Measurements from ENCODE around the gene ISG20L2.

The ISG20L2 gene

GRCh38 chr1:156705918-156706656 lies 22.5 kb downstream of the ISG20L2 start:
- peak; percentile 71 for DNase-seq

DNA sequence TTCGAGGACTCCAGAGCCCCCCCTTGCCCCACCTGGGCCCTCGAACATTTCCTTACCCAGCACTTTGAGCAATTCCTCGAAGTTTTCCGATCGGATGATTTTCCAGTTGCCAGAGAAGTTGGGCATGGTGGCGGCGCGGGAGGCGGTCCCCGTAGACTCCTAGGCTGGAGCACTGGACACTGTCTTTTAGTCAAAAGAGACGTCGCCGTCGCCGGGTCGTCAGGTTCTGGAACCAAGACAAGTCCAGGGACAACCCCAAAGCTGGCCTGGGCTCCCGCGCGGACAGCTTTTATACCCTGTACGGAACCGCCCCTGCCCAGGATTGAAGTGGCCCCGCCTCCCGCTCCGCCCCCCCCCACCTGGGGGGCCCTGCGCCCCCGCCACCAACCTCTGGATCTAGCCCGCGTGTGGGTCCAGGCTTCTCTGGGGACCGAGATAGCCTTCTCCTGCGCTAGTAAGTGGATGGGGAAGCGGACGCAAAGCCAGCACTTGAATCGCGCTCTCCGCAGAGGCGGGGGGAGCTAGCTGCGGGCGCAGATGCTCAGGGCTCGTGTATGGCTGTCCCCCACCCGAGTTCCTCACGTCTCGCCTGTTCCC lies 23.1 kb downstream of the ISG20L2 start, which contains the start of gene CRABP2:
TSS of gene CRABP2 (minus strand) at position 263 of the 597 bp plus-strand sequence. CDS start at position 126, 137 bp downstream.
- DNase-seq = peak; percentile 13

DNA sequence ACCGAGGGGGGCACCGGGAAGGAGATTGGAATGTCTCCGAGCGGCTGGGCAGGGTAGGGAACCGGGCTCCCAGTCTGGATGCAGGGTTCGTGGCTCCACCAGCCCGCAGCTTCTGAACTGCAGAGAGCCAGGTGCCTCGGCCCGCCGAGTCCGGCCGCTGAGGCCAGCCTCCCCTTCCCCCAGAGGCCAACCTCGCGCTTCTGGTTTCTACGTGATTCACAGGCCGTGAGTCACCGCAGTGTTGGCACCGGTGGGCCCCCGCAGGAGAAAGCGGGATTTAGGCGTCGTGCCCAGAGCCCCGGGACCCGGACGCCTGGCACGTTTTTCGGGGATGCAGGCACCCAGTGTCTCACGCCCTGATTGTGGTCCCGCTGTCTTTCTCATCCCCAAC lies 23.6 kb downstream of the ISG20L2 start:
- DNase-seq = peak; percentile 47

- DNase-seq = no peak
Measured at GRCh38 chr1:156704166-156704711, 24.3 kb downstream of the ISG20L2 start.

- DNase-seq = no peak
Measured at GRCh38 chr1:156703741-156704140, 24.8 kb downstream of the ISG20L2 start.

- no peak for DNase-seq
Measured at GRCh38 chr1:156703336-156703735, 25.2 kb downstream of the ISG20L2 start.

DNA sequence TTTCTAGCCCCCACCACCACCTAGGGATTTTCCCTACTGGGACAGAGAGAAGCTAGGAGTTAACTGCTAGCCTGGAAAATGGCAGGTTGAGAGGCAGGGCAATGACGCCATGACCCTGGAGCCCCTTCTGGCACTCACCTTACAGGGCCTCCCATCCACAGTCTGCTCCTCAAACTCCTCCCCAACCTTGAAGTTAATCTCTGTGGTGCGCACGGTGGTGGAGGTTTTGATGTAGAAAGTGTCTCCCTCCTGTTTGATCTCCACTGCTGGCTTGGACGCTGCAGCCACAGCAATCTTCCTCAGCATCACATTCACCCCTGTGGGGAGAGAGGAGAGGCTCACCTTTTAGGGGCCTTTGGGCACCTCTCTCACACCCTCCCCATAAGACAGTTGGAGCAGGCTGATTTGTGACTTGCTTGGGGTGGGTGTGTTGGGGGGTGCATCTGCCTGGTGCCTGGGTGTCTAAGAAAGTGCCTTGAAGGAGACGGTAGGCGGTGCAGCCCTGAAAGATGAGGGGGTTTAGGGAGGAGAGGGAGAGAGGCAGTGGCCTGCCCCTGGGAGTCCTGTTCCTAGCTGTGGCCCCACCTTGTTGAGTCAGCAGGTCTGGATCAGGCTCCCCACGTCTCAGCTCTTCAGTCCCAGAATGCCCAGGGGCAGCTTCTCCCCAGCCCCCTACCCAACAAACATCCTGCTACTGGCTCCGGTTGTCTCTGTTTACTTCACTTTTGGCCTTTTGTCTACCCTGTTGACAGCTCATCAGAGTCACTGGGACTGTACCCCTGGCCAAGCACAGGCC lies 27.6 kb downstream of the ISG20L2 start:
- DNase-seq = no peak

DNA sequence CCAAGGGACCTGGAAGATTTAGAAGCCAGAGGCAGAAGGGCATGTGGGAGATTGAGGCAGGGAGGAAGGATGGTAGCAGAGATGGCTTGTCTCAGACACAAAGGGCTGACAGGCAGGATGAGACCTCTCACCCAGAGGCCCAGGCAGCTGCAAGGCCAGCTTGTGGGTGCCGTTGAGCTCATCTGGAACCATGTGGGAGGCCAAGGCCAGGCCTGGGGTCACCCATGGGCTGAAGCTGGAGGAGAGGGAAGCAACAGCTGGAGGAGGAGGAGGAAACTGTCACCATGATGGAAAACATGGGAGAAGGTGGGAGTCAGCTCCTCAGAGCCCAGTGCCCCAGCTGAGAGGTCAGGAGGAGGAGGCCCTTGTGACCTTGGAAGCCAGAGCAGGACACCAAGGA lies 29.6 kb downstream of the ISG20L2 start:
- no peak for DNase-seq

GRCh38 chr1:156697481-156697880 lies 31.1 kb downstream of the ISG20L2 start:
- no peak for DNase-seq

DNA sequence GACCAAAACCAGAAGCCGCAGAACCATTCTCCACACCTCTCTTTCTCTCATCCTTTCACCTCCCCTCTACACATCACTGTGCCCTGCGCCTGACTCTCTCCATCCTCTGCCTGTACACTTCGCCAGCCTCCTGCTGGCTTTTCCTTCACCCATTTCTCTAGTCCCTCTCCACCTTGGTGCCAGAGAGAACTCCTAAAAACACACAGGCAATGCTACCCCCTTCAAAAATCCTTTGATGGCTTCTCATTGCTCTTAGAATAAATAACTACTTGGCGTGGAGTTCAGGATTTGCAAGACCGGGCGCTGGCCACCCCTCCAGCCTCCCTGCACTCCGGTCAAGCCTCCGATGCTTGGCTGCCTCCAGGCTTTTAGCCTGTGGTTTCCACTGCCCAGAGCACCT lies 31.8 kb downstream of the ISG20L2 start:
- no peak for DNase-seq

DNA sequence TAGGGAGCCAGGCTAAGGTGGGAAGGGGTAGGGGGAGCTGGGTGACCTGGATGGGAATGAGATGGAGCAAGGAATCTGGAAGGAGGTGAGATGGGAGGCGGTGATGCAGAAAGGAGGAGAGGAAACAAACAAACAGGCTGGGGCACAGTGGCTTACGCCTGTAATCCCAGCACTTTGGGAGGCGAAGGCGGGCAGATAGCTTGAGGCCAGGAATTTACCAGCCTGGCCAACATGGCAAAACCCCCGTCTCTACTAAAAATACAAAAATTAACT lies 33.9 kb downstream of the ISG20L2 start:
- no peak for DNase-seq

DNA sequence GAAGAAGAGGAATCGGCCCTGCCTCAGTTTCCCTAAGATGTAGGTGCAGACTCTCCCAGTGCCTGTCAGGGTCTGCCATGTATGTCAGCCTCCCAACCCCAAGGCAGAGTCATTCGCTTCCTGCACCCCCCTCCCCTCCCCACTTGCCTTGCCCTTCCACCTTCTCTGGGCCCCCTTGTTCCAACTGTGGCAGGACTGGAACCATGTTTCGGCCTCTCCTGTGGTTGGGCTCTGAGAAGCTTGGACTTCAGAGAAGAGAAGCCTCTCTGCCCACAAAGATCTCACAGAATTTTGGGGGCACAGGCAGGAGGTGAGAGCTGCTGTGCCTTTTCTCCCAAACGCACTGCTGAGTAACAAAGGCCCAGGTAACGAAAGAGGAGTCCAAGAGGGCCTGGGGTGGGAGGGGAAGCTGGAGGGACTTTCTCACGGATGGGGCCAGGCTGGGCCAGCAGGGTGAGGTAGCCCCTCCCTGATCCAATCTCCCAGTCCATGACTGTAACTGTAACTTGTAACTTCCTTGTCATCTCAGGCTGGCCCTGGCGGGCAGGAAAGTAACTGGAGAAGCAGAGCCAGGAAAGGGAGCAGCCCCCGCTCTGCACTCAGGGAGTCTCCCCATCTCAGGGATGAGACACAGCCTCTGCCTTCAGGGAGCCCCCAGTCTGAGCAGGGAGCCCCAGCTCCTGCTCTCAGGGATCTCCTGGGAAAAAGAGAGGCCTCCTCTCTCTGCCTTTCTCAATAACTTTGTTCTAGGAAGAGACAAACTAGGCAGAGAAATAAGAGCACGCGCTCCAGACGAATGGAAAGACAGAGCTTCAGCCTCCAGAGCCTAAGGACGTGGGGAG lies 34.5 kb downstream of the ISG20L2 start:
- DNase-seq = no peak

GRCh38 chr1:156692925-156693847 lies 35.4 kb downstream of the ISG20L2 start:
- DNase-seq = no peak

DNA sequence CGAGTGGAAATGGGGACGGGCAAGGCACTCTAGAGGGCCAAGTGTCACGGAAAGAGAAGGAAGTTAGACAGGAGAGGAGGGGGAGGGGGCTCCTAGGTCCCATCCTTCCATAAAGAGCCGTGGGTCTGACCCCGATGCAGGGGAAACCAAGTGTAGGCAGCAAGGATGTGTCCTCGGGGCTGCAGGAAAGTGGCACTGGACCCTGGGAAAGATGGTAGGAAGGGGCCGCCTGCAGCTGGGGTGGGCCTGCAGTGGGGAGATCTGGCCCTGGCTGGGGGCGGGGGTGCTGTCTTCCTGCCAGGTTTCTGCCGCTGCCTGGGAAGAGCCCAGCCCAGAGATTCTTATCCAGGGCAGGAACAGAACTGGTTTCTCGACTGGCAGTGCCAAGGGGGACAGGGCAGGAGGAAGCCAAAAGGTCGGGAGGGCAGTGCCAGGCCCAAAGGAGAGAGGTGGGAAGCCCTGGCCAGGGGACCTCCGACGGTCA lies 36.1 kb downstream of the ISG20L2 start:
- DNase-seq = no peak

- no peak for DNase-seq
Measured at GRCh38 chr1:156691665-156692440, 36.7 kb downstream of the ISG20L2 start.

DNA sequence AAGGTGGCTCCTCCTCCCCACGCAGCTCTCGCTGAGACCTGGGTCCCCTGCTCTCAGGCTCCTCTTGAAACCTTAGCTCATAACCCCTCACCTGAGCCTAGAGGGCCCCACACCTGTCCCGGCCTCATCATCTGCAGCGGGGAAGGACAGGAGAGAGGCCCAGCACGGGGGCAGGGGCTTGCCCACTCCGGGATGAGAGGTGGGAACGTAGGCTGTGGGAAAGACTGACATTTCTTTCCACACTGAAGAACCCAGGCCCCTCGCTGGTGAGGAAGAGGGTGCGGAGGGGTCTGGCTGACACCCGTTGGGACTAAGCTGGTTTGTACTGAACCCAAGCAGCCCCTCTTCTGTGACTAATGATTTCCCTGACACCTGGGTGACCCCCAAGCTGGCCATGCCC lies 37.4 kb downstream of the ISG20L2 start:
- DNase-seq = no peak

GRCh38 chr1:156690675-156691036 lies 37.9 kb downstream of the ISG20L2 start:
- DNase-seq = no peak

DNA sequence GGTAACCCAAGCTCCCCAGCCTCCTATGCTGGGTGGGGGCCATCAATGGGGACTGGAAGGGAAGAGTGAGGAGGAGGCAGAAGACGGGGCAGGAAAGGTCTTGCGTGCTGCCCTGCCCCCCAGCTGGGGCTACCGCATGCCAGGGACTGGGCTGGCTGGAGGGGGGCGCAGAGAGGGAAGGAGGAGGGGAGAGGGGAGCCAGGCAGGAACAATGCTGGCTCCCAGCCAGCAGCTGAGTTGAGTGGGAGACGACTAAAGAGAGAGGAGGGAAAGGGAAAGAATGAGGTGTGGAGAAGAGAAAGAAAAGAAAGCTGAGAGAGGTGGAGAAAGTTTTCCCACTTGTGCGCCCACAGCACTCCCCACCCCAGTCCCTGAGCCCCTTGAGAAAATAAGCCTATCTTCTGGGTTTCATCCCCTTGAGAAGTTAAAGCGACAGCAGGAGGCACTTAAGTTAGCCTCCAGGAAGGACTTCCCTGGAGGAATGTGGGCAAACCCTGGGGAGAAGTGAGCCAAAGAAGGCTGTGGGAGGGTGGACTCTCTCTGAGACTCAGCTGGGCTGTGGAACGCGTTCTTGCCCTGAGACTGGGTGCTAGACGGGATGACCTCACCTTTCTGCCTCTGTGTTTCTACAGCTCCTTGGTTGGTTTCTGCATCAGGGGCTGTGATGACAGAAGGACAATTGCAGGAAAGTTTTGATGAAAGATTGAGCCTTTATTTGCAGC lies 38.5 kb downstream of the ISG20L2 start:
- DNase-seq = no peak

DNA sequence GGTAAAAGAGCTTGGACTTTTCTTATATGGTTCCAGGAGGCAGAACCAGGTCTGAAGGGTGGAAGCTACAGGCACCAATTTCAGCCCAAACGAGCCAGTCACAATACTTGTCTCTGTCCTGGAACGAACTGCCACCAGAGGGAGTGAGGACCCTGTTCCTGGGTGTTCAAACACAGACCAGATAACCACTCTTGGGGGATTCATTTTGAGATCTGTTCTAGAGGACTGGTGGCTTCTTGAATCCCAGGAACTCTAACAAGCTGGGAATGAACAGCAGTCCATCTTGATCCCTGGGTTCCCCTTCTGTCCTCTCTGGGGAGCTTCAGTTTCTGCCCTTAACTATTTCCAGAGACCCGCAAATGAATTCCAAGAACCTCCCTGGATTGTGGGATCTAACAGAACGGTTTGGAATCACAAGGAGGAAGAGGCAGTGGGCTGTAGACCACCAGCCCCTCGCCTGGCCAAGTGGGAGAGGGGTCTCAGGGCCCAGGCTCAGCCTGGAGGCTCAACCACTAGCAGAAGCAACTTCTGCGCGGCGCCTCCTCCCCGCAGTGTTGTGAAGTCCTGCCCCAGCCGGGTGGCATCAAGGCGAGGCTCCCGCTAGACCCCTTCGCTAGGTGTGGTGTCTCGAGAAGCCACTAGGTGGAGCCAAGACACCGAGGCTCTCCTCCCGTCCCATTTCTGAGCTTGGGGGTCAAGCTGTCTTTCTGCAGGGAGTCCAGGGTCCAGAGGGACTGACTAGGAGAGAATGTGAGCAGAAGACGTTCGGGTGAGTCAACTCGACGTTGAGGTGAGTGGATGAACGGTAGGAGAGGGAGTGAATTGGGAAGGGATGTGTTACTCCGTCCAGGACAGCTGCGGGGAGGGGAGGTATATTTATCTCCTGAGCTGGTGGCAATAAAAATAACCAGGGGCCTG lies 39.3 kb downstream of the ISG20L2 start:
- peak; percentile 79 for DNase-seq

All from stimulated activated CD4-positive, alpha-beta T cell treated with anti-CD3 and anti-CD28 coated beads, Interleukin-1b, Interleukin-23, amount 100 ng/mL, for 48 hours (primary cell).